Measurements from ENCODE around the gene MCC.

Gene MCC

DNA sequence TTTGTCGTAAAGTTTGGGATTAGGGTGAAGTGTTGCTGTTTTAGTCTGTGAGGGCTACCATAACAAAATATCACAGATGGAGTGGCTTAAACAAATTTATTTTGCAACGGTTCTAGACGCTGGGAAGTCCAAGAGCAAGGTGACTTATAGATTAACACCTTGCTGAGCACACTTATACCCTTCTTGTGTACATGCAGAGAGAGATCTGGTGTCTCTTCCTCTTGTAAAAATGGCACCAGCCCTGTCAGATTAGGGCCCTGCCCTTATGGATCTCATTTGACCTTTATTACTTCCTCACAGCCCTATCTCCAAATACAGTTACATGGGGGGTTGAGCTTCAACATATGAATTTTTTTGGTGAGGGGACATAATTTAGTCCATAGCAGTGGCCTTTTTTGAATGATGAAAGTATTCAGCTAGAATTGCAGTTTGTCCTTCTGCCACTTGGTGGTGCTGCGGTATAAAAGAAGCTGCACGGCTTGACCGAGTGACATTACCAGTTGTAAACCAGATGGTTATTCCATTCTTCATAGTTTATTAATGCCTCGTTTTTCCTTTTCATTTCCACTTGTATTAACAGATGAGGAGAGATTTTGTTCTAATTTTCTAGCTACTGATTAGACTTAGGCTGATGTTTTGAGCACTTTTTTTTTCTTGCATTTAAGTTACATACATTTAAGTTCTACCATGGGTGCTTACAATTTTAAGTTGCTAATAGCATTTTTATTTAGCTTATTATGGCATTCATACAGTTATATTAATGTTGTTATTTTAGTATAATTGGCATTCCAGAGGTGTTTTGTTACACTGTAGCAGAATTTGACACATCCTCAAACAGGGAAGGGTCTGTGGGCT is 492.3 kb downstream of the MCC start:
- TF ChIP-seq POLR2AphosphoS5 (IDR thresholded peaks at IDR 0.05; ENCODE audit: low read depth, low read length) (no peak), SIN3A (IDR thresholded peaks at IDR 0.05; ENCODE audit: borderline replicate concordance, insufficient read depth, low read length) (no peak), REST (IDR thresholded peaks at IDR 0.05; ENCODE audit: insufficient read depth in 1 of 2, low read depth in 2 of 2, low read length in 2 of 2) (no peak), FOXP2 (optimal IDR thresholded peaks at IDR 0.05; ENCODE audit: borderline replicate concordance, extremely low read depth, extremely low read length, insufficient read depth) (no peak), TAF1 (IDR thresholded peaks at IDR 0.05; ENCODE audit: borderline replicate concordance, insufficient read depth, low read length) (no peak)

GRCh38 chr5:112986224-112986623 is 502.0 kb downstream of the MCC start:
- TF ChIP-seq POLR2AphosphoS5 (IDR thresholded peaks at IDR 0.05; ENCODE audit: low read depth, low read length) (no peak), SIN3A (IDR thresholded peaks at IDR 0.05; ENCODE audit: borderline replicate concordance, insufficient read depth, low read length) (no peak), TAF1 (IDR thresholded peaks at IDR 0.05; ENCODE audit: borderline replicate concordance, insufficient read depth, low read length) (no peak), REST (IDR thresholded peaks at IDR 0.05; ENCODE audit: insufficient read depth in 1 of 2, low read depth in 2 of 2, low read length in 2 of 2) (no peak), FOXP2 (optimal IDR thresholded peaks at IDR 0.05; ENCODE audit: borderline replicate concordance, extremely low read depth, extremely low read length, insufficient read depth) (no peak)

DNA sequence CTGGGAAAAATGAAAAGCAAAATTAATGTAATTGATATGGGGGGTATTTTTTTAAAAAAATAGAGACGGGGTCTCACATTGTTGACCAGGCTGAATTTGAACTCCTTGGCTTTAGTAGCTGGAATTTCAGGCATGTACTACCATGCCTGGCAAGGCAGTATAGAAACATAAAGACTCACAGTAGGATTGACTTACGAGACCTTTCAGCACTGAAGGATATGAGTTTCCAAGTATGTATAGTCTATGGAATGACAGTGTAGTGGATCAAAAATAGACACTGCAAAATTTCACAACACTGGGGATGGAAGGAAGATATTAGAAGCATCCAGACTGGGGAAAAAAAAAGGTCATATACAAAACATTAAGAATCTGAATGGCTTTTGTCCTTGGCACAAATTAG is 504.9 kb downstream of the MCC start:
- TF ChIP-seq SIN3A (IDR thresholded peaks at IDR 0.05; ENCODE audit: borderline replicate concordance, insufficient read depth, low read length) (no peak), REST (IDR thresholded peaks at IDR 0.05; ENCODE audit: insufficient read depth in 1 of 2, low read depth in 2 of 2, low read length in 2 of 2) (no peak), POLR2AphosphoS5 (IDR thresholded peaks at IDR 0.05; ENCODE audit: low read depth, low read length) (no peak), FOXP2 (optimal IDR thresholded peaks at IDR 0.05; ENCODE audit: borderline replicate concordance, extremely low read depth, extremely low read length, insufficient read depth) (no peak), TAF1 (IDR thresholded peaks at IDR 0.05; ENCODE audit: borderline replicate concordance, insufficient read depth, low read length) (no peak)

- no peak for TF ChIP-seq REST (IDR thresholded peaks at IDR 0.05; ENCODE audit: insufficient read depth in 1 of 2, low read depth in 2 of 2, low read length in 2 of 2)
Observed at GRCh38 chr5:112979723-112980122, 508.5 kb downstream of the MCC start.

GRCh38 chr5:112978836-112979235 is 509.4 kb downstream of the MCC start:
- TF ChIP-seq POLR2AphosphoS5 (IDR thresholded peaks at IDR 0.05; ENCODE audit: low read depth, low read length) (no peak), SIN3A (IDR thresholded peaks at IDR 0.05; ENCODE audit: borderline replicate concordance, insufficient read depth, low read length) (no peak), REST (IDR thresholded peaks at IDR 0.05; ENCODE audit: insufficient read depth in 1 of 2, low read depth in 2 of 2, low read length in 2 of 2) (no peak), TAF1 (IDR thresholded peaks at IDR 0.05; ENCODE audit: borderline replicate concordance, insufficient read depth, low read length) (no peak), FOXP2 (optimal IDR thresholded peaks at IDR 0.05; ENCODE audit: borderline replicate concordance, extremely low read depth, extremely low read length, insufficient read depth) (no peak)
